ENCODE results near the gene BTRC.

- TF ChIP-seq CTBP1 (IDR thresholded peaks at IDR 0.05; ENCODE audit: borderline replicate concordance): no peak
- no peak for TF ChIP-seq BHLHE40 (IDR thresholded peaks at IDR 0.05; ENCODE audit: borderline replicate concordance)
- no peak for TF ChIP-seq SP1 (IDR thresholded peaks at IDR 0.05)
- TF ChIP-seq FOXA1 (IDR thresholded peaks at IDR 0.05): no peak
- TF ChIP-seq FOXM1 (IDR thresholded peaks at IDR 0.05; ENCODE audit: borderline replicate concordance): no peak
- no peak for TF ChIP-seq FOXK2 (IDR thresholded peaks at IDR 0.05)
Observed at GRCh38 chr10:101595591-101596433, 241.8 kb downstream of the BTRC start.
